ENCODE results near the gene SLC30A7.
"Not testable (repeated sequence)": the region's sequence is repeated elsewhere in the genome, so short reads cannot be mapped to it uniquely, and the experiment has no call there.

SLC30A7 gene

GRCh38 chr1:100941580-100942216, 45.8 kb downstream of the SLC30A7 start:
- DNase-seq = no peak

- no peak for DNase-seq
These were observed 46.6 kb downstream of the SLC30A7 start for GRCh38 chr1:100942304-100943046.

DNA sequence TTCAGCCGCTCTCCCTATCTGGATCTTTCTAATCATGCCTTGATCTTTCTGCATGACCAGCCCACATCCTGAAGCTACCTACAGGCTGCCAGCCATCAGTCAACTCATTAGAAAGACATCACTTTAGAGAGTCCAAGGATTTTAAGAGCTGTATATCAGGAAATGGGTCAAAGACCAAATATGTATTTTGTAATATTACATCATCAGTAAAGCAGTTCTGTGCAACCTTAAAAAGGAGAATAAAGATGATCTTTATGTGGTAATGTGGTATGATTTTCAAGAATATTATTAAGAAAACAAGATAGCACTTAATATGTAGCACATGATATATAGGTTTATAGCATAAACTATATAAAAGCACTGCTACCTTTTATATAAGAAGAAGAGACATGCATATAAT, 47.6 kb downstream of the SLC30A7 start:
- DNase-seq = no peak

DNA sequence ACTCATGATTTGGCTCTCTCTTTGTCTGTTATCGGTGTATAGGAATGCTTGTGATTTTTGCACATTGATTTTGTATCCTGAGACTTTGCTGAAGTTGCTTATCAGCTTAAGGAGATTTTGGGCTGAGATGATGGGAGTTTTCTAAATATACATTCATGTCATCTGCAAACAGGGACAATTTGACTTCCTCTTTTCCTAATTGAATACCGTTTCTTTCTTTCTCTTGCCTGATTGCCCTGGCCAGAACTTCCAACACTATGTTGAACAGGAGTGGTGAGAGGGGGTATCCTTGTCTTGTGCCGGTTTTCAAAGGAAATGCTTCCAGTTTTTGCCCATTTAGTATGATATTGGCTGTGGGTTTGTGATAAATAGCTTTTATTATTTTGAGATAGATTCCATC, 50.2 kb downstream of the SLC30A7 start:
- DNase-seq = not testable (repeated sequence)

- not testable (repeated sequence) for DNase-seq
These were observed 51.9 kb downstream of the SLC30A7 start for GRCh38 chr1:100947816-100948215.

- DNase-seq = not testable (repeated sequence)
These were observed 53.0 kb downstream of the SLC30A7 start for GRCh38 chr1:100948721-100949405.

DNA sequence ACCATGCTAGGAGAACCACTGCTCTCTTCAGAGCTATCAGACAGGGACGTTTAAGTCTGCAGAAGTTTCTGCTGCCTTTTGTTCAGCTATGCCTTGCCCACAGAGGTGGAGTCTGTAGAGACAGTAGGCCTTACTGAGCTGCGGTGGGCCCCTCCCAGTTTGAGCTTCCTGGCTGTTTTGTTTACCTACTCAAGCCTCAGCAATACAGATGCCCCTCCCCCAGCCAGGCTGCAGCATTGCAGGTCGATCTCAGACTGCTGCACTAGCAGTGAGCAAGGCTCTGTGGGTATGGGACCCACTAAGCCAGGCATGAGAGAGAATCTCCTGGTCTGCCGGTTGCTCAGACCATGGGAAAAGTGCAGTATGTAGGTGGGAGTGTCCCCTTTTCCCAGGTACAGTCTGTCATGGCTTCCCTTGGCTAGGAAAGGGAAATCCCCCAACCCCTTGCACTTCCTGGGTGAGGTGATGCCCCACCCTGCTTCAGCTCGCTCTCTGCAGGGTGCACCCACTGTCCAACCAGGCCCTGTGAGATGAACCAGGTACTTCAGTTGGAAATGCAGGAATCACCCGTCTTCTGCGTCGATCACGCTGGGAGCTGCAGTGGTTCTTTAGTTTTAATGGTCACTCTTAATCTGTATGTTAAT, 53.7 kb downstream of the SLC30A7 start:
- DNase-seq = peak; percentile 69

DNA sequence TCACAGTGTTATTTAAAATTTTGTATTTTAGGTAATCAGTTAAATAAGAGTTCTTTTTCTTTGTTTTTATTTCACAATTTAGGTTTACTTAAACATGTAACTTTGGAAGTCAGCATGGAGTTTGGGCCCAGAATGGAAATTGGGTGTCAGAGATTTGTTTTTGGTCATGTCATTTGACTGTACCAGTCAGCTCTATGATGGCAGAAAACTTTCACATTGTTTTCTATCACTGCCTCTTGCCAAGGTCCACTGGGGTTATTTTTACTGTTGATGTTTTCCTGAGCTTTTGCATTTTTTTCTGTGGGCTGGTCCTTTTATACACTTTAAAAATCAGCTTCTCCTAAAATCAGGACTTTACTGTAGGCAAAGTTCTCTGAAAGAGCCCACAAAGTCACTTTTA, 54.4 kb downstream of the SLC30A7 start:
- no peak for DNase-seq

GRCh38 chr1:100950781-100951180, 54.9 kb downstream of the SLC30A7 start:
- DNase-seq = no peak

DNA sequence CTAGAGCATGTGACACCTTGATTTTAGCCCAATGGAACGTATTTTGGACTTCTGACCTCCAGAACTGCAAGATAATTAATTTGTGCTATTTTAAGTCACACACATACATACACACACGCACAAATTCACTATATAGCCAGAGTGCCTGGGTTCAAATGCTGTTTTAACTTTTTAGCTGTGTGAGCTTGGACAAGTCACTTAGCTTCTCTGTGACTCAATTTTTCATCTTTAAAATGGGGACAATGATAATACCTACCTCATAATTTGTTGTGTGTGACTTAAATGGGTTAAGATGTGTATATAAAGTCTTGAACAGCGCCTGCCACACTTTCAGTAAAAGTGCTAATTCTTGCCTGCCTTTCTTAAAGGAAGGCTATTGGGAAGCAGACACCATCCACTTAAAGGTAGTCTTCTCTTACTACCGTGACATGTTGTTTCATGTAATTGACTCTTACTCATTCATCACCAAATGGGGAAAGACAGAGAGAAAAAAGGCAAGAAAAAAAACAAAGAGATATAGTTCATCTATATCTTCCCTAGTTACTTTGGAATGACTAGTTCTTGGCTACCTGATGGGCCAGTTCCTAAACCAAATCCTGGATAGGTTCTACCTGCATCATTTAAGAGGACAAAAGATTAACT, 56.3 kb downstream of the SLC30A7 start:
- DNase-seq = no peak

DNA sequence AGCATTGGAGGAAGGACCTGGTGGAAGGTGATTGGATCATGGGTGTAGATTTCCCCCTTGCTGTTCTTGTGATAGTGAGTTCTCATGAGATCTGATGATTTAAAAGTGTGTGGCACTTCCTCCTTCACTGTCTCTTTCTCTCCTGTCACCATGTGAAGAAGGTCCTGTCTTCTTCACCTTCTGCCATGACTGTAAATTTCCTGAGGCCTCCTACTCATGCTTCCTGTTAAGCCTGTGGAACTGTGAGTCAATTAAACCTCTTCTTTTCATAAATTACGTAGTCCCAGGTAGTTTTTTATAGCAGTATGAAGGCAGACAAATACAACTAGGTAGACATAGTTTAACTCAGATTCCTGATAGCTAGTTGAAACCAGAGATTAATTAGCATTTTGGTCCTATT, 57.1 kb downstream of the SLC30A7 start:
- peak; percentile 20 for DNase-seq

GRCh38 chr1:100953960-100954730, 58.3 kb downstream of the SLC30A7 start:
- DNase-seq = no peak

- DNase-seq = no peak
These were observed 59.4 kb downstream of the SLC30A7 start for GRCh38 chr1:100955322-100955721.

- DNase-seq = no peak
These were observed 63.7 kb downstream of the SLC30A7 start for GRCh38 chr1:100959502-100960060.

- DNase-seq = no peak
These were observed 64.2 kb downstream of the SLC30A7 start for GRCh38 chr1:100960098-100960497.

GRCh38 chr1:100968621-100969020, 72.7 kb downstream of the SLC30A7 start:
- DNase-seq = no peak

DNA sequence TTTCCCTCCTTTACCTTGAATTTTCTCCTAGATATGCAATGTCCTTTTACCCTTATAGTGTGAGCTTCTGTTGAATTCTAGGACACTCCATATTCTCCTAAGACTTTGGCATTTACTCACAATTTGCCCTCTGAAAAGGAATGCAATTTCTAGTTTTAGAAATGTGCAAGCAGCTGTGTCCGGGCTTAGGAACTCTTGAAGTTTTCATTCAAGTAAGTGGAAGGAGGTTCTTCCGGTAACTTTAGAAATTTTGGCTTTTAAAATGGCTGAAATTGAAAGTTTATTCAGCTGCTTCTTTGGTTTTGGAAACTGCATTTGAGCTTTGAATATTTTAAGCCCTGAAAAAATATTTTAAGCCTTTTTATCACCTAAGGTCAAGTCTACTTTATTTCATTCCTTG, 73.4 kb downstream of the SLC30A7 start:
- no peak for DNase-seq

DNA sequence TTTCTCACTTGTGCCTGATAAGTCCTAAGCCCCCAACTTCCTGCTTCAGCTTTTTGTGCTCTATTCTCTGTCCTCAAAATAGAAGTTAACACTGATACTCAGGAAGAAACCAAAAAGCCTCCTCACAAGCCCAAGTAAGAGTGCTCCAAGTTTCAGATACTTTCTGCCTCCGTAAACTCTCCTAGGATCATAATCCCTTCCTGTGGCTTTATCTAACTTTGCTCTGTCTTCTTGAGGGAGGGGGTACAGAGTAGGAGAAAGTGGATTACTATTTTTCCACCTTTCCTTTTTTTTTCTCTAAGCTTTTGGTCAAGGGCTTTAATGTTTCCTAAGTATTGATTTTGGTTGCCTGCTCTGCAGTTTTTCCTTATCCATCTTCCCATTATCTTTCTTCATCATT, 75.1 kb downstream of the SLC30A7 start:
- no peak for DNase-seq

DNA sequence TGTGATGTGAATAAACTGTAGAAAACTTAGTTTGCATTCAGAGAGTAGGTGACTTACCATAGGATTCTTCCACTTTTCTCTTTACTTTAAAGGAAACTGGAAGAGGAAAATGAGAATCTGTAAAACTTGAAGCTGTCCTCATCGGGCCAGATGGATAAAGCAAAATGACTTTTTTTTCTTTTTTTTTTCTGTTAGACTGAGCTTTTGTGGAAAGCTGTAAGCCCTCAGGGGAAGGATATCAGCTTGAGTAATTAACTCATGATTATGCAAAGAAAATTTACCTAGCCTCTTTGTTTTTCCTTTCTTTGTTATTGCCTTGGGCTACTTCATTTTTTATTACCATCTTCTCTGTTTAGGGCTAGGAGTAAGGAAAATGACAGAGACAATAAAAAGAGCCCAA, 76.3 kb downstream of the SLC30A7 start:
- no peak for DNase-seq

GRCh38 chr1:100976936-100977335, 81.0 kb downstream of the SLC30A7 start:
- no peak for DNase-seq

- no peak for DNase-seq
These were observed 83.7 kb downstream of the SLC30A7 start for GRCh38 chr1:100979631-100980030.

DNA sequence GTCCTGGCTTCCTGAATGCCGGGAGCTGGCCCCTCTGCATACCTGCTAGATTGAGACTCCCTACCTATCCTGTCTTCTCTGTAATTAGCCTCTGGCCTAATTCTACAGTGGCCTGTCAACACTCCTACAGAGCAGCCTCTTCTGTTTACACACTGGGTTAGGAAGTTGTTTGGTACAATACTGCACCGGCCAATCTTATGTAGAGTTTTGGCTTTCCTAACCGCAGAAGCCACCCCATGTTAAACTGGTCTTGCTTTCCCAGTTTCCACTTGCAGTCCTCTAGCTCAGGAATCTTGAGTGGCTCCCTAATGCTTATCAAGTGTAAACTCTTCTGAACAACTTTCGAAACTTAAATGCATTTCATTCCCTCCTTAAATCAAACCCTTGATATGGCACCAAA, 86.9 kb downstream of the SLC30A7 start:
- no peak for DNase-seq
